ENCODE measurements around the gene TMC2. TPM values are rescaled to one million over a fixed set of nuclear protein-coding genes. Genes with fewer than 3 reads are reported as not detected.
A peak's percentile ranks its signal among the peaks of the same experiment; 100 is the strongest.
"Not testable (repeated sequence)": the region's sequence is repeated elsewhere in the genome, so short reads cannot be mapped to it uniquely, and the experiment has no call there.

TMC2 gene
- polyA plus RNA-seq, 1 donor from 2014 or later = not detected

DNA sequence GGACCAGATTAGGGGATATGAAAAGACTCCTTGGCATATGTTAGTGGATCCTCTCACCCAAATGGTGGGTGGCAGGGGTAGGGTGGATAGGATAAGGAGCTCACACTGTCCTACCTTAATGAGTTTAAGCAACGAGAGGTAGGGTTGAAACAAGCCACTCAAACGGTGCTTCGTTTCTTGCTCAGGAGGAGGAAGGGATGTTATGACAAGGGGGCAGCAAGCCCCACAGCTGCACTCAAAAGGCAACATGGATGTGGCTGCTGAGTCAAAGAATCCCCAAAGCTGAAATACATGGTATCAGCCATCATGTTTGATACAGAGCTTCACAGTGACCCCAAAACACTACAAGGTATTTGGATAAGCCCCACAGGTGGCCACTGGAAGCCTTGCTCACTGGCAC, 136.1 kb downstream of the TMC2 start:
- Mint-ChIP-seq H3K4me3 (no peak overlapping the region), H3K4me1 (no peaks in the 10 kb centered on the region), H3K27ac (no peak overlapping the region), H3K36me3 (no peaks in the 10 kb centered on the region), H3K27me3 (no peaks in the 10 kb centered on the region), H3K9me3 (peaks cover 0 to 3% (median 0%) of the 10 kb centered on the region in 3 donors)

DNA sequence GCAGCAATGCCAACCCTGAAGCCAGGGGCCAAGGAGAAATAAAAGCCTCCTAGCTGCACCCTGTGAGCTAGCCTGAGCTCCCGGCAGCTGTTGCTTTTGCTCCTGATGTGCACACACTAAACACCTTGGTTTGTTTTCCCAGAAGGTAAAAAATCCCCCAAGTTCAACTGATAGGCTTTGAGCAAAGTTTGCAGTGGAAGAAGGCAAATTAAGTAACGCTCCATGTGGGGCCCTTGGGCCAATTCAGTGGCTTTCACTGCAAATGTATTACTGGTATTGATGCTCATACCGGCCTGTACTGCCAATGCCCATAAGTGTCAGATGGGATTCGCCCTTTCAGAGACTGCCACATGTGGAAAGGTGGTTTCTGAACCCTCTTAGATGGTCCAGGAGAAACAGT, 137.1 kb downstream of the TMC2 start:
- Mint-ChIP-seq H3K4me1 (no peaks in the 10 kb centered on the region), H3K4me3 (no peak overlapping the region), H3K27me3 (no peaks in the 10 kb centered on the region), H3K9me3 (no peaks in the 10 kb centered on the region), H3K36me3 (no peaks in the 10 kb centered on the region), H3K27ac (no peak overlapping the region)

DNA sequence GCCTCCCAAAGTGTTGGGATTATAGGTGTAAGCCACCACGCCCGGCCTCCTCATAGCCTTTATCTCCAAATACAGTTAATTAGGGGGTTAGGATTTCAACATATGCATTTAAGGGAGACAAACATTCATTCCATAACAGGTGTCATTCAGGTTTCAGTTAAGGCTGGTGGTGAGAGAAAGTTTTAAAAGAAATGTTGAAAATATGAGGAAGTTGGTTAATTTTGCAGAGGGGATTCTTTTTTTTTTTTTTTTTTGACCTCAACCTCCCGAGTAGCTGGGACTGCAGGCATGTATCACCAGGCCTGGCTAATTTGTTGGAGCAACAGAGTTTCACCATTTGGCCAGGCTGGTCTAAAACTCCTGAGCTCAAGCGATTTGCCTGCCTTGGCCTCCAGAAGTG, 143.7 kb downstream of the TMC2 start:
- Mint-ChIP-seq H3K27ac (no peak overlapping the region), H3K4me3 (no peak overlapping the region), H3K4me1 (peaks cover 0 to 1% (median 0%) of the 10 kb centered on the region in 3 donors), H3K36me3 (no peaks in the 10 kb centered on the region), H3K27me3 (peaks cover 11% of the 10 kb centered on the region), H3K9me3 (peaks cover 0 to 2% (median 0%) of the 10 kb centered on the region in 3 donors)

DNA sequence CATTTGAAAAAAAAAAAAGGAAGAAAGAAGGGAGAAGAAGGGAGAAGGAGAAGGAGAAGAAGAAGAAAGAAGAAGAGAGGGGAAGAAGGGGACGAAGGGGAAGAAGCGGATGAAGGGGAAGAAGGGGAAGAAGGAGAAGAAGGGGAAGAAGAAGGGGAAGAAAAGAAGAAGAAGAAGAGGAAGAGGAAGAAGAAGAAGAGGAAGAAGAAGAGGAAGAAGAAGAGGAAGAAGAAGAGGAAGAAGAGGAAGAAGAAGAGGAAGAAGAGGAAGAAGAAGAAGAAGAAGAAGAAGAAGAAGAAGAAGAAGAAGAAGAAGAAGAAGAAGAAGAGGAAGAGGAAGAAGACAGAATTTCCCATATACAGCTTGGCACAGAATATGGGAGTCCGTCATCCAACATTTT, 145.7 kb downstream of the TMC2 start:
- not testable (repeated sequence) for H3K9me3 Mint-ChIP-seq, H3K27ac Mint-ChIP-seq, H3K4me1 Mint-ChIP-seq, H3K36me3 Mint-ChIP-seq, H3K4me3 Mint-ChIP-seq
- H3K27me3 Mint-ChIP-seq = peaks cover 12% of the 10 kb centered on the region

DNA sequence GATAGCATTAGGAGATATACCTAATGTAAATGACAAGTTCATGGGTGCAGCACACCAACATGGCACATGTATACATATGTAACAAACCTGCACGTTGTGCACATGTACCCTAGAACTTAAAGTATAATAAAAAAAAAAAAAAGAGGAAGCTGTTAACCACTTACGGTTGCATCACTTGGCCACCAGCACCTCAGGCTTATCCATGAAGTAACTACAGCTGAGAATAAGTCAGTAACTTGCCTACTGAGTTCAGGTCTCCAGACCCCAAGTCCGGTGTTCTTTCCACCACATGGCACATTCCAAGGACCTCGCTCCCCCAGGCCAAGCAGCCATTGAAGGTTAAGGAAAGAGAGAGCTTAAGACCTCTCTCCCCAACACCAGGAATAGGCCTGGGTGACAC, 148.4 kb downstream of the TMC2 start:
- H3K36me3 Mint-ChIP-seq, H3K4me3 Mint-ChIP-seq, H3K27ac Mint-ChIP-seq, H3K9me3 Mint-ChIP-seq, H3K4me1 Mint-ChIP-seq: not testable (repeated sequence)
- peaks cover 26% of the 10 kb centered on the region for H3K27me3 Mint-ChIP-seq

DNA sequence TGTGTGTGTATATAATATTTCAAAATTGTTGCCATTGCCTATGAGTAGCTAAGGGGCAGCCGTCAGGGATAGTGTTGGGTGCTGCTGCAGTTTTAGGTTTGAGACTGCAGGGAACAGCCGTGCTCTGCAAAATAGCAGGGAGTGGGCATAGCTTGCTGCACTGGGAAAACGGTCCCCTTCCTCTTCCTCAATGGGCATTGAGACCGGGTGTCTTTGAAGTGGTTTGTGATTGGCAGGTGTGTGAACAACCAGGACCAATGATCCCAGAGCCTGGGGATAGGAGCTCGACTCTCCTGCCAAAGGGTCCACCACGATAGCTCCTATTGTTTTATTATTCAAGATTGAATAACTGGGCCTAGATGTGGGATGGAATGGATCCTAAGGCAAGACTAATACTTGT, 151.1 kb downstream of the TMC2 start:
- peaks cover 42% of the 10 kb centered on the region for H3K27me3 Mint-ChIP-seq
- H3K4me3 Mint-ChIP-seq = no peak overlapping the region
- H3K36me3 Mint-ChIP-seq = no peaks in the 10 kb centered on the region
- H3K27ac Mint-ChIP-seq = peak overlapping the region in 1 of 3 donors; percentile 29
- peaks cover 3 to 10% (median 8%) of the 10 kb centered on the region in 3 donors for H3K4me1 Mint-ChIP-seq
- H3K9me3 Mint-ChIP-seq = peaks cover 0 to 2% (median 0%) of the 10 kb centered on the region in 3 donors

DNA sequence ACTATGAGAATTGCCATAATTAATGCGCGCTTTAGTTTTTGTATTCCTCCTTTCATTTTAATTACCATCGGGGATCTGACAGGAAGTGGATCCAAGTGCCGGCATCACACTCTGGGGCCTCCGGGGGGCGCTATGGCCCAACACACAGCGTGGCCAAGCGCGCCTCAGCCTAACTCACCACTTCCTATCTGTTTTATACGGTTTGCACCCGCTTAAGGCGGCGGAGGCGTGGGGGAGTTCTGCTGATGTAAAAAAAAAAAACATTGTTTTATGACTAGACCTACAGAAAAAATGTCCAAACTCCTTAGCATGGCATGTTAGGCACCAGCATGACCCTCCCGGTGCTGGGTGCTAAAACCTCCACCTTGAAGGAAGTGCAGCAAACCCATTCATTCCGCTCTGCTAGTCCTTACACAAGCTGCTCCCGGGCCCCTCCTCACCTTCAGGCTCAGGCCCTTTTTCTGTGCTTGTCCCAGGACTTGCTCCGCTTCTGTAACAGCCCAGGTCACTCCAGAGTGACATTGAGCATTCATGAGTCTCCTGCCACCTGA, 151.7 kb downstream of the TMC2 start:
- no peak overlapping the region for H3K4me3 Mint-ChIP-seq
- H3K27ac Mint-ChIP-seq = peak overlapping the region in 1 of 3 donors; percentile 29
- peaks cover 42% of the 10 kb centered on the region for H3K27me3 Mint-ChIP-seq
- H3K36me3 Mint-ChIP-seq = no peaks in the 10 kb centered on the region
- H3K9me3 Mint-ChIP-seq = no peaks in the 10 kb centered on the region
- H3K4me1 Mint-ChIP-seq = peaks cover 3 to 10% (median 8%) of the 10 kb centered on the region in 3 donors

DNA sequence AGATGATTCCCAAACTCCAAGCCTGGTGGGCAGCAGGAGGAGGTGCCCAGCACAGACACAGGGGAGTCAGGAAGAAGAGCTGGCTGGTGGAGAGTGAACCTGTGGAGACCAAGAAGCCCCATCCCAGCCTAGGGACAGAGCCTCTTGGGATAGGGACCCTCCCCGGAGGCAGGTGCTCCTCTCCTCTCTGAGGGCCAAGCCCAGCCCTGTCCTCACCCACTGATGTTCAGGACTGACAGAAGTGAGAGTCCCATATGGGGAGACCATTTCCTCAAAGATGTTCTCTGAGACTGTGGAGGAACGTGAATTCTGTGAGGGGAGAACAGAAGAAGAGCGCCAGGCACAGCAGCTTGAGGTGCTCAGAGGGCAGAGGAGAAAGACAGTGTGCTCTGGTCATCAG, 153.8 kb downstream of the TMC2 start:
- Mint-ChIP-seq H3K27ac (peak overlapping the region in 1 of 3 donors; percentile 67), H3K9me3 (no peaks in the 10 kb centered on the region), H3K36me3 (no peaks in the 10 kb centered on the region), H3K4me3 (peak overlapping the region in 3 of 4 donors; percentile 75 to 97 (median 88)), H3K4me1 (peaks cover 3 to 10% (median 8%) of the 10 kb centered on the region in 3 donors), H3K27me3 (peaks cover 46% of the 10 kb centered on the region)

DNA sequence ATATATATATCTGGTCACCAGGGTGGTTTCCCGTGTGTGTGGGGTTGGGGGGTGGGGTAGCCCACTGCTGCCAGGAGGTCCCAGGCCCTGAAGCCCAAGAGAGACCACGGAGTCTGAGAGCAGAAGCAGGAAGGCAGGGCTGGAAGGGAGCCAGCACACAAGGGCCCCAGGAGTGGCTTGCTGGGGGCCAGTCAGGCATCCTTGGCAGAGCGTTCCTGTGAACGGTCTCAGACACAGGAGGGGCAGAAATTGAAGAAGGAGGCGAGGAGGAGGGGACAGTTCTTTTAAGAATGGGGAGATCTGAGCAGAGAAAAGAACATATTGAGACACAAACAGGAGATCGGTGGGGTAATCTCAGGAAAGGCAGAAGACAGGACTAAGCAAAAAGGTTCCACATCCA, 154.3 kb downstream of the TMC2 start:
- peaks cover 49% of the 10 kb centered on the region for H3K27me3 Mint-ChIP-seq
- peaks cover 3 to 10% (median 8%) of the 10 kb centered on the region in 3 donors for H3K4me1 Mint-ChIP-seq
- H3K36me3 Mint-ChIP-seq = no peaks in the 10 kb centered on the region
- peak overlapping the region; percentile 75 to 97 (median 86) for H3K4me3 Mint-ChIP-seq
- H3K27ac Mint-ChIP-seq = peak overlapping the region in 1 of 3 donors; percentile 67
- H3K9me3 Mint-ChIP-seq = no peaks in the 10 kb centered on the region

DNA sequence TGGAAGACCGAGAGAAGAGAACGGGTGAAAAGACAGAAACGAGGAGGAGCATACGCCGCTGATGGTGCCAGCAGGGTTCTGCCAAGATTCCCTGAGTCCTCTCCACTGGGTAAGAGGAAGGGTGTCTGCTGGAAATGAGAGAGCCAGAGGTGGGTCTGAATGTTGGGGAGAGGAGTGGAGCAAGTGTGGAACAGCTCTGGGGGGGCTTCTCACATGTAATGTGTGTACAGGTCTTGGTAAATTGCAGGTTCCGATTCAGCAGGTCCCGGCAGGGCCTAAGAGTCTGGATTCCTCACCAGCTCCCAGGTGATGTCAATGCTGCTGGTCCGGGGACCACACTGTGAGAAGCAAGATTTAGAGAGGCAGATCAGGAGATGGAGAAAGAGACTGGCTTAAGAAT, 154.8 kb downstream of the TMC2 start:
- Mint-ChIP-seq H3K4me1 (peaks cover 3 to 10% (median 8%) of the 10 kb centered on the region in 3 donors), H3K9me3 (no peaks in the 10 kb centered on the region), H3K27ac (no peak overlapping the region), H3K36me3 (no peaks in the 10 kb centered on the region), H3K4me3 (peak overlapping the region; percentile 75 to 97 (median 86)), H3K27me3 (peaks cover 53% of the 10 kb centered on the region)

Other genes starting within 250 kb of the TMC2 start
- gene TGM3, start 240.6 kb upstream of the TMC2 start, polyA plus RNA-seq = not detected
- not detected for gene TGM6, start 155.7 kb upstream of the TMC2 start, polyA plus RNA-seq
- gene SNRPB, start 65.8 kb upstream of the TMC2 start, polyA plus RNA-seq = 334 TPM
- 8.5 TPM for gene ZNF343, start 27.7 kb upstream of the TMC2 start, polyA plus RNA-seq
- gene NOP56, start 116.1 kb downstream of the TMC2 start, polyA plus RNA-seq = 123 TPM
- 108 TPM for gene IDH3B, start 127.6 kb downstream of the TMC2 start, polyA plus RNA-seq
- gene EBF4, start 156.2 kb downstream of the TMC2 start, polyA plus RNA-seq = 1.1 TPM

Data from IgD-negative memory B cell (primary cell).